Uterus (tissue), 2 donors: ENCODE data around the gene COA8.

Experiments used
- CTCF ChIP-seq, 4 experiments: fragments of 200-600 bp in 2 of 4; fragments of 450-650 bp in 2 of 4; sonication (generic) in 2 of 4; IDR thresholded peaks; one replicate each; pipeline ENCODE4 v1.5.1; 2016 to 2019; ENCODE audit warnings: antibody characterized with exemption in 4 of 4, mild to moderate bottlenecking in 2 of 4, moderate library complexity in 1 of 4
- POLR2A ChIP-seq, 2 donors: fragments of 450-650 bp; IDR thresholded peaks; one replicate each; pipeline ENCODE4 v1.6.1; 2016; ENCODE audit warnings: antibody characterized with exemption in 2 of 2, mild to moderate bottlenecking in 1 of 2, moderate library complexity in 1 of 2

DNA sequence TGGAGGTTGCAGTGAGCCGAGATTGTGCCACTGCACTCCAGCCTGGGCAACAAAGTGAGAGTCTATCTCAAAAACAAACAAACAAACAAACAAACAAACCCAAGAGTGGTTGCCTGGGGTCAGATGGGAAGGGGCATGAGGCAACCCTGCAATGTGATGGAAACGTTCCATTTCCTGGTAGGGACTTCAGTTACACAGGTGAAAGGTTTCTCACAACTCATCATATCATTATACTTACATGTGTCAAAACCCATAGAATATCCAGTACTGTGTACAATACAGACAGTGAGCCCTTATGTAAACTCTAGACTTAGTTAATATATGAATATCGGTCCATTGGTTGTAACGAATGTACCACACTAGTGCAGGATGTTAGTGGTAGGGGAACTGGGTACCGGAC lies 59.1 kb downstream of the COA8 start:
- TF ChIP-seq CTCF (IDR thresholded peaks at IDR 0.05), result no peak
- no peak for TF ChIP-seq POLR2A (IDR thresholded peaks at IDR 0.05)
